Measurements from ENCODE around the gene SGIP1. TPM values are rescaled to one million over a fixed set of nuclear protein-coding genes. Genes with fewer than 3 reads are reported as not detected.

The SGIP1 gene
- total and polyA plus RNA-seq, 5 donors from 2014 or later, result not detected

DNA sequence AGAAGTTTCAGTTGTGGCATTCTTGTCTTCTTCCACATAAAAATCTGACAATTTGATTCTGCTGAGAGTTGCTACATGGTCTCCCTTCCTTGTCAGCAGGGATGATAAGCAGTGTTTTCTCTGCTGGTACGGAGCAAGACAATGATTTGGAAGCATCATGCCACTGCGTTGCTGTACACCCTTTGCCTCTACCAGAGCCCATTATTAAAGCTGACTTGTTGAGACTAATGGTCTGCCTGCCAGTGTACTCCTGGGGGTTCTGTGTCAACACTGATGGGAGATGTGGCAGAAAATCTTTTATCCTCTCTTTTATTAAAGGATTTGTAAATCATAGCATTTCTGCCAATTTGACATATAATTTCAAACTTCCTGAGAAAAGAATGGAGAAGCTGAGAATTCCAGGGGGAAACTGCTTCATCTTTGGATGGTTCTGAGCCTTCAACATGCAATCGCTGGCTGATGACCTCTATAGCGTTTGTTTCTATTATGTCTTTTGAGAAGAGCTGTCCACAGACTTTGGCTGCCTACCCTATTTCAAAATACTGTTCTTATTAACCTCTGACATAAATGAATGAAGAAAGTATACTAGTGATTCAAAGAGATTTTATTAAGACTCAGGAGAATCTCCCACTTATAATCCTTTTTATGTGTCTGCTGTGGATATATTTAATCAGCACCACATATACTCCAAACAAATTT, 170.4 kb downstream of the SGIP1 start:
- no peaks in the 10 kb centered on the region for H3K4me1 ChIP-seq (ENCODE audit: control insufficient read depth, insufficient read depth, low read length, poor library complexity, severe bottlenecking)
- no peak overlapping the region for H3K4me3 Mint-ChIP-seq
- no peaks in the 10 kb centered on the region for H3K36me3 Mint-ChIP-seq
- no peak for ATAC-seq (ENCODE audit: low read depth in 2 of 2)
- no peak overlapping the region for H3K27ac ChIP-seq (ENCODE audit: insufficient read depth, low read length, poor library complexity, severe bottlenecking)
- H3K9me3 Mint-ChIP-seq, result no peaks in the 10 kb centered on the region
- DNase-seq, result no peak
- peaks cover 11% of the 10 kb centered on the region for H3K27me3 ChIP-seq (ENCODE audit: control insufficient read depth, insufficient read depth, low read length)
- peaks cover 19% of the 10 kb centered on the region for H3K27me3 Mint-ChIP-seq
- no peaks in the 10 kb centered on the region for H3K36me3 ChIP-seq (ENCODE audit: control insufficient read depth, insufficient read depth, low read length)
- H3K27ac Mint-ChIP-seq, result no peak overlapping the region
- H3K9me3 ChIP-seq (ENCODE audit: control insufficient read depth in 2 of 2, low read length in 2 of 2), result no peaks in the 10 kb centered on the region
- H3K4me1 Mint-ChIP-seq, result no peaks in the 10 kb centered on the region
- no peak overlapping the region for H3K4me3 ChIP-seq (ENCODE audit: low read depth, low read length)

DNA sequence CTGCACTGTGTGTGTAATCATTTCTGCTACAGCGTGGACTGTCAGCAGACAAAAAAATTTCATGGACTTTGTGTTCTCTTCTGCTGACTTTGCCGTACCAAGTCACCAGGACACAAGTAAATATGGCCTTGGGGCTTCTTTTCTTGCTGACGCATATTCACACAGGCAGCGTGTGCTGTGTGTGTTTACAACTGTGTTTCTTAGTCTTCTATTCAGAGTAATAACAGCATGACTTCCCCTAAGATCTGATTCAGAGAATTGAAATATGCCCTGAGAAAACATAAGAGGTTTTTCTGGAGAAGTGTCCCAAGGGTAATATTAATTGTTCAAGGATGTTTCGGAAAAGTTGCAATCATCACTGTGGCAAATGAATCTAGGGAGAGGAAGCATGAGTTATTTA, 171.2 kb downstream of the SGIP1 start:
- no peaks in the 10 kb centered on the region for H3K36me3 Mint-ChIP-seq
- no peaks in the 10 kb centered on the region for H3K4me1 Mint-ChIP-seq
- no peak overlapping the region for H3K4me3 Mint-ChIP-seq
- peaks cover 12% of the 10 kb centered on the region for H3K27me3 ChIP-seq (ENCODE audit: control insufficient read depth, insufficient read depth, low read length)
- peaks cover 19% of the 10 kb centered on the region for H3K27me3 Mint-ChIP-seq
- H3K27ac ChIP-seq (ENCODE audit: insufficient read depth, low read length, poor library complexity, severe bottlenecking), result no peak overlapping the region
- DNase-seq (no peak), ATAC-seq (ENCODE audit: low read depth in 2 of 2) (no peak)
- H3K4me3 ChIP-seq (ENCODE audit: low read depth, low read length), result no peak overlapping the region
- no peak overlapping the region for H3K27ac Mint-ChIP-seq
- no peaks in the 10 kb centered on the region for H3K4me1 ChIP-seq (ENCODE audit: control insufficient read depth, insufficient read depth, low read length, poor library complexity, severe bottlenecking)
- H3K9me3 Mint-ChIP-seq, result no peaks in the 10 kb centered on the region
- no peaks in the 10 kb centered on the region for H3K9me3 ChIP-seq (ENCODE audit: control insufficient read depth in 2 of 2, low read length in 2 of 2)
- no peaks in the 10 kb centered on the region for H3K36me3 ChIP-seq (ENCODE audit: control insufficient read depth, insufficient read depth, low read length)

DNA sequence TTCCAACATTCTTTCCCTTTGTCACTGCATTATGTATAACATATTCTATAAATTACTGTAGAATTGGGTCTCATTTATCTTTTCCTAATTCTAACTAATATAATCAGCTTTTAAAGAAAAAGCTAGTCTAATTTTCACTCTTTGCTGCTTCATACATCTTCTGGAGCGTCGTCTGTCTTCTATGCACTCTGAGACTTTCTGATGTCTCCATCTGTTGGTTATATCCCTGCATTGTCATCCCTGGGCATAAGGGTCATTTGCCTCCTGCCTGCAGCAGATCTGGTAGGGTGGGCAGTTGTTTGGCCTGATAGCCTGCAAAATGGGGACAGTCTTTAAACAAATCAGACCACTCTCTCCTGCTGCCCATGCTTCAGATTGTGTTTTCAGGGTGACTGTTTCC, 177.5 kb downstream of the SGIP1 start:
- no peak for ATAC-seq (ENCODE audit: low read depth in 2 of 2)
- no peak overlapping the region for H3K4me3 Mint-ChIP-seq
- DNase-seq, result no peak
- no peak overlapping the region for H3K27ac Mint-ChIP-seq
- Histone ChIP-seq H3K9me3 (ENCODE audit: control insufficient read depth in 2 of 2, low read length in 2 of 2) (no peaks in the 10 kb centered on the region), H3K4me1 (ENCODE audit: control insufficient read depth, insufficient read depth, low read length, poor library complexity, severe bottlenecking) (no peaks in the 10 kb centered on the region), H3K36me3 (ENCODE audit: control insufficient read depth, insufficient read depth, low read length) (no peaks in the 10 kb centered on the region), H3K4me3 (ENCODE audit: low read depth, low read length) (no peak overlapping the region), H3K27me3 (ENCODE audit: control insufficient read depth, insufficient read depth, low read length) (peaks cover 14% of the 10 kb centered on the region), H3K27ac (ENCODE audit: insufficient read depth, low read length, poor library complexity, severe bottlenecking) (no peak overlapping the region)
- no peaks in the 10 kb centered on the region for H3K4me1 Mint-ChIP-seq
- peaks cover 6% of the 10 kb centered on the region for H3K27me3 Mint-ChIP-seq
- no peaks in the 10 kb centered on the region for H3K36me3 Mint-ChIP-seq
- peaks cover 0 to 1% (median 0%) of the 10 kb centered on the region in 7 donors for H3K9me3 Mint-ChIP-seq

DNA sequence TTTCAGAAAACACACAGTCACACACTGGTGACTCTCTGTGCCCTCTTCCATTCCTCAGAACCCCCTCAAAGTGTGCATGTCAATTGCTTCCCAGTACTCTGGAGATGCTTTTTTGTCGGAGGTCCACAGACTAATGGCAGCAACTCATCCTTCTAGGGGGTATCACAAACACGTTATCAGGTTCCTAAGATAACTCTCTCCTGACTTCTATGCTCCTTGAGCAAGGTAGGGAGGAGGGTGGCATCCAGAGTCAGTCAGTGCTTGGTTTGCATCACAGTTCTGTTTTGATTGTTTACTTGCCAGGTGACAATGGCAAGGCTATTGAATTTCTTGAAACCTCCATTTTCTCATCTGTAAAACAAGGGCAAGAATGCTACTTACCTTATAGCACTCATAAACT, 178.9 kb downstream of the SGIP1 start:
- DNase-seq (no peak), ATAC-seq (ENCODE audit: low read depth in 2 of 2) (no peak)
- H3K9me3 Mint-ChIP-seq, result peaks cover 0 to 1% (median 0%) of the 10 kb centered on the region in 7 donors
- no peaks in the 10 kb centered on the region for H3K4me1 Mint-ChIP-seq
- H3K36me3 Mint-ChIP-seq, result no peaks in the 10 kb centered on the region
- Histone ChIP-seq H3K4me3 (ENCODE audit: low read depth, low read length) (no peak overlapping the region), H3K27me3 (ENCODE audit: control insufficient read depth, insufficient read depth, low read length) (peaks cover 10% of the 10 kb centered on the region), H3K36me3 (ENCODE audit: control insufficient read depth, insufficient read depth, low read length) (no peaks in the 10 kb centered on the region), H3K9me3 (ENCODE audit: control insufficient read depth in 2 of 2, low read length in 2 of 2) (no peaks in the 10 kb centered on the region), H3K27ac (ENCODE audit: insufficient read depth, low read length, poor library complexity, severe bottlenecking) (no peak overlapping the region), H3K4me1 (ENCODE audit: control insufficient read depth, insufficient read depth, low read length, poor library complexity, severe bottlenecking) (no peaks in the 10 kb centered on the region)
- no peak overlapping the region for H3K4me3 Mint-ChIP-seq
- no peak overlapping the region for H3K27ac Mint-ChIP-seq
- peaks cover 9% of the 10 kb centered on the region for H3K27me3 Mint-ChIP-seq

DNA sequence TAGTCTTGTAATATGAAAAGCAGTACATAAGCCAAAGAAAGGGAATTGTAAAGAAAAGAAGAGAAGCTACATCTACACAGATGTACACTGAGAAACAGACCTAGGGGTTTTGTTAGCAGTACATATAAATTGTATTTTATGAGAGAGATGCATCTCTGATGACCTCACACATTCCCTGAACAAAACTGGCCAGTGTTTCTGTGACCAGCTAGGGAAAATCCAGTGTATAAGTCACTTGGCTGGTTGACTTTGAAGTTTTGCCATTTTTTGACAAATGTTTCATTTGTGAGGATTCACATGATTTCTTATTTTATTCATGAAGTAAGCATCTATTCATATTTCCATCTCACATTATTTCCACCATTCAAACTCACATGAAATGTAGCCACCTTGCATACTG, 190.0 kb downstream of the SGIP1 start:
- H3K27me3 Mint-ChIP-seq, result peaks cover 43% of the 10 kb centered on the region
- H3K27me3 ChIP-seq (ENCODE audit: control insufficient read depth, insufficient read depth, low read length), result peaks cover 14% of the 10 kb centered on the region
- H3K36me3 ChIP-seq (ENCODE audit: control insufficient read depth, insufficient read depth, low read length), result no peaks in the 10 kb centered on the region
- H3K4me1 ChIP-seq (ENCODE audit: control insufficient read depth, insufficient read depth, low read length, poor library complexity, severe bottlenecking), result no peaks in the 10 kb centered on the region
- no peak overlapping the region for H3K4me3 Mint-ChIP-seq
- H3K4me1 Mint-ChIP-seq, result peaks cover 0 to 7% (median 2%) of the 10 kb centered on the region in 4 donors
- ATAC-seq (ENCODE audit: low read depth in 2 of 2) (no peak), DNase-seq (no peak)
- H3K27ac ChIP-seq (ENCODE audit: insufficient read depth, low read length, poor library complexity, severe bottlenecking), result no peak overlapping the region
- no peaks in the 10 kb centered on the region for H3K36me3 Mint-ChIP-seq
- H3K27ac Mint-ChIP-seq, result no peak overlapping the region
- H3K9me3 Mint-ChIP-seq, result no peaks in the 10 kb centered on the region
- H3K9me3 ChIP-seq (ENCODE audit: control insufficient read depth in 2 of 2, low read length in 2 of 2), result no peaks in the 10 kb centered on the region
- H3K4me3 ChIP-seq (ENCODE audit: low read depth, low read length), result no peak overlapping the region

DNA sequence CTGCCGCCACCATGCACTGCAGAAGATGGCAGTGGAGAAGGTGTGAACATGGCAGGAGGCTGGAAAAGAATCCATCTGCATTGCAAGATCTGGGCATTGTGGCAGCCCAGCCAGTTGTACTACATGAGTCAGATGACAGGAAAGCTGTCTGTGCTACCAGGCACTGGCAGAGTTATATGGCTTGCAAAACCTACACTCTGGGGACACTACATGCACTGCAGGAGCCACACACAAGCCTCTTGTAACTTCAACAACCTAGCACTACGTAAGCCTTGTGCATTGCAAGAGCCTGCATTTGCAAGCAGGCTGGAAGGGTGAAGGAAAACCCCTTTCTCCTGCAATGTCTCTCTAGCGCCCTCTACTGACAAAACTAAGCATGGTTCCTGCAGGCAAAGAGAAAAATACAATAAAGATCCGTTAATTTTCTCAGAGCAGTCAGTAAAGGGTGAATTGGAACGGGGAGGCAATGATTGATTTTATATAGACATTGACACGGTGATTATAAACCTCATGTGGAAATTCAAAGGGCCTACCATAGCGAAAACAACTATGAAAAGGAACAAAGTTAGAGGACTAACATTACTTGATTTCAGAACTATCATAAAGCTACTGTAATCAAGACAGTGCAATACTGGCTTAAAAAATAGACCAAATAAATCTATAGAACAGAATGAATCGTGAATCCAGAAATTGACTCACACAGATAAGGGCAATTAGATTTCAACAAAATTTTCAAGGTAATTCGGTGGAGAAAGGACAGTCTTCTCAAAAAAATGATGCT, 192.1 kb downstream of the SGIP1 start:
- peak; percentile 26 to 52 for ATAC-seq (ENCODE audit: low read depth in 2 of 2)
- Mint-ChIP-seq H3K27me3 (peaks cover 35% of the 10 kb centered on the region), H3K4me3 (no peak overlapping the region), H3K36me3 (no peaks in the 10 kb centered on the region), H3K9me3 (peaks cover 0 to 1% (median 0%) of the 10 kb centered on the region in 7 donors), H3K27ac (peak overlapping the region in 1 of 3 donors; percentile 10), H3K4me1 (peaks cover 0 to 12% (median 7%) of the 10 kb centered on the region in 4 donors)
- peak; percentile 21 to 73 (median 49) for DNase-seq
- H3K4me1 ChIP-seq (ENCODE audit: control insufficient read depth, insufficient read depth, low read length, poor library complexity, severe bottlenecking), result no peaks in the 10 kb centered on the region
- peaks cover 14% of the 10 kb centered on the region for H3K27me3 ChIP-seq (ENCODE audit: control insufficient read depth, insufficient read depth, low read length)
- no peaks in the 10 kb centered on the region for H3K36me3 ChIP-seq (ENCODE audit: control insufficient read depth, insufficient read depth, low read length)
- no peaks in the 10 kb centered on the region for H3K9me3 ChIP-seq (ENCODE audit: control insufficient read depth in 2 of 2, low read length in 2 of 2)
- no peak overlapping the region for H3K27ac ChIP-seq (ENCODE audit: insufficient read depth, low read length, poor library complexity, severe bottlenecking)
- H3K4me3 ChIP-seq (ENCODE audit: low read depth, low read length), result no peak overlapping the region

DNA sequence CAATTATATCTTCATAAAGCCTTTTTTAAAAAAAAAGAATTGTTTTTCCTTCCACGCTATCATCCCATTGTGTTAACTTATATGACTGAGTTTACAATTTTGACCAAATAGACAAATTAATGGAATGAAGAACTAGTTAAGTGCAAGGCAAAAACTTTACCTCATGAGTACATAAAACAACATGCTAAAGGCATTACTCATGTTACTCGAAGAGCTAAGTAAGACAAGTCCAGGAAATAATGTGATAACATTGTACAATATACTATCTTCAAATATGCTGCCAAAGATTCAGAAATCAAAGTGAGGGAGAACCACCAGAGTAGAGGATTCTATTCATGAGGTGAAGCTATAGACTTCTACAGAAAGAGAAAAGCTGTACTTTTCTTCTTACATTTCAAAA, 194.1 kb downstream of the SGIP1 start:
- no peak overlapping the region for H3K4me3 ChIP-seq (ENCODE audit: low read depth, low read length)
- DNase-seq, result no peak
- H3K9me3 ChIP-seq (ENCODE audit: control insufficient read depth in 2 of 2, low read length in 2 of 2), result no peaks in the 10 kb centered on the region
- ATAC-seq (ENCODE audit: low read depth in 2 of 2), result no peak
- H3K27ac ChIP-seq (ENCODE audit: insufficient read depth, low read length, poor library complexity, severe bottlenecking), result no peak overlapping the region
- Mint-ChIP-seq H3K9me3 (peaks cover 0 to 1% (median 0%) of the 10 kb centered on the region in 7 donors), H3K27ac (peak overlapping the region in 1 of 3 donors; percentile 16), H3K27me3 (peaks cover 38% of the 10 kb centered on the region), H3K4me3 (no peak overlapping the region), H3K4me1 (peaks cover 0 to 12% (median 9%) of the 10 kb centered on the region in 4 donors), H3K36me3 (no peaks in the 10 kb centered on the region)
- H3K4me1 ChIP-seq (ENCODE audit: control insufficient read depth, insufficient read depth, low read length, poor library complexity, severe bottlenecking), result no peaks in the 10 kb centered on the region
- H3K36me3 ChIP-seq (ENCODE audit: control insufficient read depth, insufficient read depth, low read length), result no peaks in the 10 kb centered on the region
- peaks cover 10% of the 10 kb centered on the region for H3K27me3 ChIP-seq (ENCODE audit: control insufficient read depth, insufficient read depth, low read length)

Data from CD4-positive, CD25-positive, alpha-beta regulatory T cell (primary cell).